Loucy (cell line): ENCODE measurements around the gene BNIPL.

Source experiments
- CTCF ChIP-seq: fragments of 200-600 bp; sonication (generic); conservative IDR thresholded peaks from 2 replicates; pipeline ENCODE4 v1.5.1; 2014; ENCODE audit warnings: mild to moderate bottlenecking, antibody characterized with exemption, low read length
- EZH2phosphoT487 ChIP-seq: fragments of 200-600 bp; IDR thresholded peaks from 2 replicates; pipeline ENCODE4 v1.6.1; 2018; ENCODE audit warnings: antibody characterized with exemption, mild to moderate bottlenecking, moderate library complexity, borderline replicate concordance

- TF ChIP-seq EZH2phosphoT487 (no peak), CTCF (no peak)
These were observed 13.8 kb downstream of the BNIPL start for GRCh38 chr1:151050051-151050688.
